A549 (cell line): ENCODE data around the gene THADA.

ENCODE experiments used
- CTCF ChIP-seq: fragments of >200 bp; sonication (Bioruptor Twin); formaldehyde crosslinking; IDR thresholded peaks from 3 replicates; pipeline ENCODE4 v1.5.1; 2016
- E2F6 ChIP-seq: IDR thresholded peaks from 2 replicates; pipeline ENCODE4 v1.6.1; 2012; ENCODE audit warnings: low read depth, borderline replicate concordance
- EP300 ChIP-seq, 2 experiments: fragments of >200 bp; sonication (Bioruptor Twin); formaldehyde crosslinking; IDR thresholded peaks; 2 replicates in 1 of 2; 3 replicates in 1 of 2; pipeline ENCODE4 v1.6.1; 2016 to 2017
- MAFK ChIP-seq: fragments of 450-650 bp; IDR thresholded peaks from 2 replicates; pipeline ENCODE4 v1.6.1; 2014; ENCODE audit not compliant: partially characterized antibody
- PHF8 ChIP-seq: fragments of 200-600 bp; sonication (generic); IDR thresholded peaks from 2 replicates; pipeline ENCODE4 v1.6.1; 2016; ENCODE audit warnings: low read depth, mild to moderate bottlenecking, antibody characterized with exemption, moderate library complexity, borderline replicate concordance
- POLR2A ChIP-seq: IDR thresholded peaks from 2 replicates; pipeline ENCODE4 v1.6.1; 2012; ENCODE audit warnings: mild to moderate bottlenecking, low read length
- REST ChIP-seq: fragments of 200-600 bp; sonication (generic); IDR thresholded peaks from 2 replicates; pipeline ENCODE4 v1.6.1; 2016; ENCODE audit warnings: antibody characterized with exemption, mild to moderate bottlenecking, moderate library complexity
- SMC3 ChIP-seq: fragments of >200 bp; sonication (Bioruptor Twin); formaldehyde crosslinking; IDR thresholded peaks from 3 replicates; pipeline ENCODE4 v1.6.1; 2018; ENCODE audit warnings: inconsistent platforms

- TF ChIP-seq POLR2A (no peak), REST (no peak), CTCF (peak; percentile 95), SMC3 (peak; percentile 88), EP300 (IDR thresholded peaks at IDR 0.05) (no peak), E2F6 (no peak), PHF8 (no peak), MAFK (no peak)
These were observed 16.4 kb upstream of the THADA start for GRCh38 chr2:43611987-43612894.
